GM23338 (cell line): ENCODE data around the gene MFAP4.

Experiments used
- CREB1 ChIP-seq: fragments of 250-450 bp; sonication (Bioruptor Pico); IDR thresholded peaks from 2 replicates; pipeline ENCODE4 v1.5.0; 2020; ENCODE audit warnings: low read depth, mild to moderate bottlenecking, moderate library complexity
- EZH2 ChIP-seq: fragments of 200-600 bp; sonication (generic); IDR thresholded peaks from one replicate; pipeline ENCODE4 v1.8.0; 2017; ENCODE audit warnings: antibody characterized with exemption, mild to moderate bottlenecking, low read depth; ENCODE audit not compliant: unreplicated experiment
- EZH2phosphoT487 ChIP-seq: fragments of 200-600 bp; sonication (generic); IDR thresholded peaks from one replicate; pipeline ENCODE4 v1.8.1; 2018; ENCODE audit warnings: antibody characterized with exemption; ENCODE audit not compliant: unreplicated experiment
- JUNB ChIP-seq: IDR thresholded peaks from one replicate; pipeline ENCODE4 v1.6.1; 2016; ENCODE audit warnings: antibody characterized with exemption; ENCODE audit not compliant: unreplicated experiment
- NANOG ChIP-seq: IDR thresholded peaks from 2 replicates; pipeline ENCODE4 v1.6.1; 2016; ENCODE audit warnings: antibody characterized with exemption, borderline replicate concordance
- POLR2AphosphoS5 ChIP-seq: IDR thresholded peaks from 2 replicates; pipeline ENCODE4 v1.6.1; 2016; ENCODE audit warnings: antibody characterized with exemption, low read depth
- STAT1 ChIP-seq: IDR thresholded peaks from one replicate; pipeline ENCODE4 v1.6.1; 2016; ENCODE audit warnings: antibody characterized with exemption; ENCODE audit not compliant: unreplicated experiment
- ZNF114 ChIP-seq: fragments of 250-450 bp; sonication (Bioruptor Pico); IDR thresholded peaks from 2 replicates; pipeline ENCODE4 v1.5.0; 2020; ENCODE audit warnings: mild to moderate bottlenecking, moderate library complexity
- ZNF331 ChIP-seq: fragments of 250-450 bp; sonication (Bioruptor Pico); IDR thresholded peaks from 2 replicates; pipeline ENCODE4 v1.5.0; 2020; ENCODE audit warnings: low read depth, mild to moderate bottlenecking, moderate library complexity
- TF ChIP-seq, protein P1 (sequence below), 2 experiments: fragments of 200-600 bp in 1 of 2; sonication (generic) in 1 of 2; conservative IDR thresholded peaks; 2 replicates each; pipeline versions ENCODE4 v1.5.1 to v1.6.1; 2016 to 2017; ENCODE audit warnings: antibody characterized with exemption in 2 of 2, low read depth in 2 of 2, mild to moderate bottlenecking in 2 of 2, moderate library complexity in 1 of 2
- TF ChIP-seq, protein P2 (sequence below): IDR thresholded peaks from one replicate; pipeline ENCODE4 v1.6.1; 2018; ENCODE audit warnings: antibody characterized with exemption; ENCODE audit not compliant: unreplicated experiment
- TF ChIP-seq, protein P3 (sequence below): fragments of 250-450 bp; sonication (Bioruptor Pico); IDR thresholded peaks from 2 replicates; pipeline ENCODE4 v1.5.0; 2020; ENCODE audit warnings: mild to moderate bottlenecking, moderate library complexity

DNA sequence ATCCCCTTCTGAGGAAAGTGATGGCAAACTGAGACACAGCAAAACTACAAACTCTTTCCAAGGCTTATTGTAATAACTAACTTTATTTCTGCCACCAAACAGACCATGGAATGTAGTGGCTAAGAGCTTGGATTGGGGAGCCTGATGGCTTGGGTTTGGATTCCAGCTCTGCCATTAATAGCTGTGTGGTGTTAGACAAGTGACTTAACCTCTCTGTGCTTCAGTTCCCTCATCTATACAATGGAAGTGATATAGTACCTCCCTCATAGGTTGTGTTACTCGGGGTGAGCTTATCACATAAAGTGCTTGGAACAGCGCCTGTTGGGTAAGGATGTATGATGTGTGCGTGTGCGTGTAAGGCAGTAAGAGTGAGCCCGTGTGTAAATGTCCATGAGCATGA is 18.1 kb upstream of the MFAP4 start:
- TF ChIP-seq, protein P1, sequence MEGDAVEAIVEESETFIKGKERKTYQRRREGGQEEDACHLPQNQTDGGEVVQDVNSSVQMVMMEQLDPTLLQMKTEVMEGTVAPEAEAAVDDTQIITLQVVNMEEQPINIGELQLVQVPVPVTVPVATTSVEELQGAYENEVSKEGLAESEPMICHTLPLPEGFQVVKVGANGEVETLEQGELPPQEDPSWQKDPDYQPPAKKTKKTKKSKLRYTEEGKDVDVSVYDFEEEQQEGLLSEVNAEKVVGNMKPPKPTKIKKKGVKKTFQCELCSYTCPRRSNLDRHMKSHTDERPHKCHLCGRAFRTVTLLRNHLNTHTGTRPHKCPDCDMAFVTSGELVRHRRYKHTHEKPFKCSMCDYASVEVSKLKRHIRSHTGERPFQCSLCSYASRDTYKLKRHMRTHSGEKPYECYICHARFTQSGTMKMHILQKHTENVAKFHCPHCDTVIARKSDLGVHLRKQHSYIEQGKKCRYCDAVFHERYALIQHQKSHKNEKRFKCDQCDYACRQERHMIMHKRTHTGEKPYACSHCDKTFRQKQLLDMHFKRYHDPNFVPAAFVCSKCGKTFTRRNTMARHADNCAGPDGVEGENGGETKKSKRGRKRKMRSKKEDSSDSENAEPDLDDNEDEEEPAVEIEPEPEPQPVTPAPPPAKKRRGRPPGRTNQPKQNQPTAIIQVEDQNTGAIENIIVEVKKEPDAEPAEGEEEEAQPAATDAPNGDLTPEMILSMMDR (conservative IDR thresholded peaks at IDR 0.05; ENCODE audit: low read depth in 2 of 2) = no peak
- TF ChIP-seq CREB1 (CRISPR knock-in tag) (no peak), ZNF331 (CRISPR knock-in tag) (no peak), POLR2AphosphoS5 (no peak), ZNF114 (no peak), EZH2 (no peak), EZH2phosphoT487 (no peak), STAT1 (no peak), NANOG (no peak), JUNB (no peak)
- TF ChIP-seq, protein P2, sequence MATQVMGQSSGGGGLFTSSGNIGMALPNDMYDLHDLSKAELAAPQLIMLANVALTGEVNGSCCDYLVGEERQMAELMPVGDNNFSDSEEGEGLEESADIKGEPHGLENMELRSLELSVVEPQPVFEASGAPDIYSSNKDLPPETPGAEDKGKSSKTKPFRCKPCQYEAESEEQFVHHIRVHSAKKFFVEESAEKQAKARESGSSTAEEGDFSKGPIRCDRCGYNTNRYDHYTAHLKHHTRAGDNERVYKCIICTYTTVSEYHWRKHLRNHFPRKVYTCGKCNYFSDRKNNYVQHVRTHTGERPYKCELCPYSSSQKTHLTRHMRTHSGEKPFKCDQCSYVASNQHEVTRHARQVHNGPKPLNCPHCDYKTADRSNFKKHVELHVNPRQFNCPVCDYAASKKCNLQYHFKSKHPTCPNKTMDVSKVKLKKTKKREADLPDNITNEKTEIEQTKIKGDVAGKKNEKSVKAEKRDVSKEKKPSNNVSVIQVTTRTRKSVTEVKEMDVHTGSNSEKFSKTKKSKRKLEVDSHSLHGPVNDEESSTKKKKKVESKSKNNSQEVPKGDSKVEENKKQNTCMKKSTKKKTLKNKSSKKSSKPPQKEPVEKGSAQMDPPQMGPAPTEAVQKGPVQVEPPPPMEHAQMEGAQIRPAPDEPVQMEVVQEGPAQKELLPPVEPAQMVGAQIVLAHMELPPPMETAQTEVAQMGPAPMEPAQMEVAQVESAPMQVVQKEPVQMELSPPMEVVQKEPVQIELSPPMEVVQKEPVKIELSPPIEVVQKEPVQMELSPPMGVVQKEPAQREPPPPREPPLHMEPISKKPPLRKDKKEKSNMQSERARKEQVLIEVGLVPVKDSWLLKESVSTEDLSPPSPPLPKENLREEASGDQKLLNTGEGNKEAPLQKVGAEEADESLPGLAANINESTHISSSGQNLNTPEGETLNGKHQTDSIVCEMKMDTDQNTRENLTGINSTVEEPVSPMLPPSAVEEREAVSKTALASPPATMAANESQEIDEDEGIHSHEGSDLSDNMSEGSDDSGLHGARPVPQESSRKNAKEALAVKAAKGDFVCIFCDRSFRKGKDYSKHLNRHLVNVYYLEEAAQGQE = no peak
- TF ChIP-seq, protein P3, sequence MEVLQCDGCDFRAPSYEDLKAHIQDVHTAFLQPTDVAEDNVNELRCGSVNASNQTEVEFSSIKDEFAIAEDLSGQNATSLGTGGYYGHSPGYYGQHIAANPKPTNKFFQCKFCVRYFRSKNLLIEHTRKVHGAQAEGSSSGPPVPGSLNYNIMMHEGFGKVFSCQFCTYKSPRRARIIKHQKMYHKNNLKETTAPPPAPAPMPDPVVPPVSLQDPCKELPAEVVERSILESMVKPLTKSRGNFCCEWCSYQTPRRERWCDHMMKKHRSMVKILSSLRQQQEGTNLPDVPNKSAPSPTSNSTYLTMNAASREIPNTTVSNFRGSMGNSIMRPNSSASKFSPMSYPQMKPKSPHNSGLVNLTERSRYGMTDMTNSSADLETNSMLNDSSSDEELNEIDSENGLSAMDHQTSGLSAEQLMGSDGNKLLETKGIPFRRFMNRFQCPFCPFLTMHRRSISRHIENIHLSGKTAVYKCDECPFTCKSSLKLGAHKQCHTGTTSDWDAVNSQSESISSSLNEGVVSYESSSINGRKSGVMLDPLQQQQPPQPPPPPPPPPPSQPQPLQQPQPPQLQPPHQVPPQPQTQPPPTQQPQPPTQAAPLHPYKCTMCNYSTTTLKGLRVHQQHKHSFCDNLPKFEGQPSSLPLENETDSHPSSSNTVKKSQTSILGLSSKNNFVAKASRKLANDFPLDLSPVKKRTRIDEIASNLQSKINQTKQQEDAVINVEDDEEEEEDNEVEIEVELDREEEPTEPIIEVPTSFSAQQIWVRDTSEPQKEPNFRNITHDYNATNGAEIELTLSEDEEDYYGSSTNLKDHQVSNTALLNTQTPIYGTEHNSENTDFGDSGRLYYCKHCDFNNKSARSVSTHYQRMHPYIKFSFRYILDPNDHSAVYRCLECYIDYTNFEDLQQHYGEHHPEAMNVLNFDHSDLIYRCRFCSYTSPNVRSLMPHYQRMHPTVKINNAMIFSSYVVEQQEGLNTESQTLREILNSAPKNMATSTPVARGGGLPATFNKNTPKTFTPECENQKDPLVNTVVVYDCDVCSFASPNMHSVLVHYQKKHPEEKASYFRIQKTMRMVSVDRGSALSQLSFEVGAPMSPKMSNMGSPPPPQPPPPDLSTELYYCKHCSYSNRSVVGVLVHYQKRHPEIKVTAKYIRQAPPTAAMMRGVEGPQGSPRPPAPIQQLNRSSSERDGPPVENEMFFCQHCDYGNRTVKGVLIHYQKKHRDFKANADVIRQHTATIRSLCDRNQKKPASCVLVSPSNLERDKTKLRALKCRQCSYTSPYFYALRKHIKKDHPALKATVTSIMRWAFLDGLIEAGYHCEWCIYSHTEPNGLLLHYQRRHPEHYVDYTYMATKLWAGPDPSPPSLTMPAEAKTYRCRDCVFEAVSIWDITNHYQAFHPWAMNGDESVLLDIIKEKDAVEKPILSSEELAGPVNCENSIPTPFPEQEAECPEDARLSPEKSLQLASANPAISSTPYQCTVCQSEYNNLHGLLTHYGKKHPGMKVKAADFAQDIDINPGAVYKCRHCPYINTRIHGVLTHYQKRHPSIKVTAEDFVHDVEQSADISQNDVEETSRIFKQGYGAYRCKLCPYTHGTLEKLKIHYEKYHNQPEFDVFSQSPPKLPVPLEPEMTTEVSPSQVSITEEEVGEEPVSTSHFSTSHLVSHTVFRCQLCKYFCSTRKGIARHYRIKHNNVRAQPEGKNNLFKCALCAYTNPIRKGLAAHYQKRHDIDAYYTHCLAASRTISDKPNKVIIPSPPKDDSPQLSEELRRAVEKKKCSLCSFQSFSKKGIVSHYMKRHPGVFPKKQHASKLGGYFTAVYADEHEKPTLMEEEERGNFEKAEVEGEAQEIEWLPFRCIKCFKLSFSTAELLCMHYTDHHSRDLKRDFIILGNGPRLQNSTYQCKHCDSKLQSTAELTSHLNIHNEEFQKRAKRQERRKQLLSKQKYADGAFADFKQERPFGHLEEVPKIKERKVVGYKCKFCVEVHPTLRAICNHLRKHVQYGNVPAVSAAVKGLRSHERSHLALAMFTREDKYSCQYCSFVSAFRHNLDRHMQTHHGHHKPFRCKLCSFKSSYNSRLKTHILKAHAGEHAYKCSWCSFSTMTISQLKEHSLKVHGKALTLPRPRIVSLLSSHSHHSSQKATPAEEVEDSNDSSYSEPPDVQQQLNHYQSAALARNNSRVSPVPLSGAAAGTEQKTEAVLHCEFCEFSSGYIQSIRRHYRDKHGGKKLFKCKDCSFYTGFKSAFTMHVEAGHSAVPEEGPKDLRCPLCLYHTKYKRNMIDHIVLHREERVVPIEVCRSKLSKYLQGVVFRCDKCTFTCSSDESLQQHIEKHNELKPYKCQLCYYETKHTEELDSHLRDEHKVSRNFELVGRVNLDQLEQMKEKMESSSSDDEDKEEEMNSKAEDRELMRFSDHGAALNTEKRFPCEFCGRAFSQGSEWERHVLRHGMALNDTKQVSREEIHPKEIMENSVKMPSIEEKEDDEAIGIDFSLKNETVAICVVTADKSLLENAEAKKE (CRISPR knock-in tag) = no peak
